CD4-positive, alpha-beta T cell treated with Interleukin-1 beta for 1 hour (primary cell): Measurements from ENCODE around the gene BTRC.
A peak's percentile ranks its signal among the peaks of the same experiment; 100 is the strongest.

Experiments
- DNase-seq, 2 donors: peaks; one replicate each; pipeline ENCODE4 v3.0.0-alpha.2; 2020 to 2022

The BTRC gene

DNA sequence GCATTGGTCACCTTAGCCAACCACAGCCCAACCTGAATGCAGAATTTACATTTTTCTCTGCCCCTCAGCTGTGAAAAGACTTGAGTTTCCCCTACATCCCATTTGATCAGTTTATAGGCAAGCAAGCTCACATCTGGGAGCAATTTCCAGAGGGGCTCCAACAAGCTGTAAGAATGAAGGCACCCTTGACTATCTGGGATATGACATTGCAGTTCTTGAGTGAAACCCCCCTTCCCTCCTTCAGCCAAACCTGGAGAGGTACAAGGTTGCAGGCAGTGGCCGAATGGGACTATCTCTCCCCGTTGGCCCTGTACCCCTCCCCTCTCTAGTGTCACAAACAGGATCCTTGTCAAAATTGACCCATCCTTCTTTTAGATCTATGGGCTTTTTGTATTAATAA lies 203.6 kb downstream of the BTRC start:
- no peak for DNase-seq

DNA sequence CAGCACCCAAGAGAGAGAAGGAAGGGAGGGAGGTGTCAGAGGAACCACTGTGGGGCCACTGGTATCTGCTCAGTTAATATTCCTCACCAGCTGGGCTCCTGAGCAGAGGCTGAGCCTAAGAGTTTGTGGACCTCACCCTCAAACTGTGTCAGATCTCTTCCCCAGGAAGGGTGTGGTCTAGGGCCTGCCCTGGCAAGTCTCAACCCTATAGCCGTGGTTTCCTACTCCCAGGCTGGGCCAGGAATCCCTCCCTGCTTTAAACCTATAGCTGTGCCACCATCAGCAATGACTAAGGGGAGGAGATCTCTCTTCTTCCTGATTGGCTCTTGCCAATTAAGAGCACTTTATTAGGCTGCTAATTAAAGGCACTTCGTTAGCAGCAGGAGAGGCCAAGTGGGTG lies 204.2 kb downstream of the BTRC start:
- DNase-seq: peak in 1 of 2 donors; percentile 14

DNA sequence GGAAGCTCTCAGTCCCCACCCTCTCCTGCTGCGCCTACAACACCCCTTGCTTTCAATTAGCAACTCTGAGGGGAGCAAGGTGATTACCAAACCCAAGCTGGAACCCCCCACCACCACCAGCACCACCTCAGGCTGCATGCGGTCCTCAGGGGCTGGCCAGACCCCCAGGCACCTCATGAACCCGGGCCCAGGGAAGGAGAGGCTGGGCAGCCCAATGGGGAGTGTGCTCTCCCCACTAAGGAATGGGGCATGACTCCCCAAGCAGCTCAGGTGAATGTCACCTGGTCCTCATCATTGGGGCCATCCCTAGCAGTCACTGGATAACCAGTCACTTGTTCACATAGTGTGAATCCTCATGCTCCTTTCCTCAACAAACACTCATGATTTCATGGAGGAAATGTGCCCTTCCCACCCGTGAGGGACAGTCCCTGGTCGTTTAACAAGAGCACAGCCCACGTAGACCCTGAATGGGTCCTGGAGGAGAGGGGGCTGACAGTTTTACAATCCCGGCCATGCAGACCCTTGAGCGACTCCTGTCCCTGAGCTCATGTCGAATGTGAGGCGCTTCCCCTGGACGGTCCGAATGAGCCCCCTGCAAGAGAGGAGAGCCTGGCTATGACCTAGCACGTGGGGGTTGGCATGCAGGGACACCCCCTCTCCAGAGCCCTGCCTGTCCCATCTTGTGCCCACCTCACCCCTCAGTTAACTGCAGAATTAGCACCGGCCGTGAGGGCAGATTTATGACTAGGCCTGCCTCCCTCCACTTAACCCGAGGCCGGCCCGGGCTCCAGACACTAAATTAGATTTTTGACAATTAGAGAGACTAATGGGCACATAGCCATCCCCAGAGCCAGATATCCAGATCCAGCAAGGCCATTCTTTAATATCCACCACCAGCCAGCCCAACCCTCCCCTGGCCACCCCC lies 205.0 kb downstream of the BTRC start:
- no peak for DNase-seq

DNA sequence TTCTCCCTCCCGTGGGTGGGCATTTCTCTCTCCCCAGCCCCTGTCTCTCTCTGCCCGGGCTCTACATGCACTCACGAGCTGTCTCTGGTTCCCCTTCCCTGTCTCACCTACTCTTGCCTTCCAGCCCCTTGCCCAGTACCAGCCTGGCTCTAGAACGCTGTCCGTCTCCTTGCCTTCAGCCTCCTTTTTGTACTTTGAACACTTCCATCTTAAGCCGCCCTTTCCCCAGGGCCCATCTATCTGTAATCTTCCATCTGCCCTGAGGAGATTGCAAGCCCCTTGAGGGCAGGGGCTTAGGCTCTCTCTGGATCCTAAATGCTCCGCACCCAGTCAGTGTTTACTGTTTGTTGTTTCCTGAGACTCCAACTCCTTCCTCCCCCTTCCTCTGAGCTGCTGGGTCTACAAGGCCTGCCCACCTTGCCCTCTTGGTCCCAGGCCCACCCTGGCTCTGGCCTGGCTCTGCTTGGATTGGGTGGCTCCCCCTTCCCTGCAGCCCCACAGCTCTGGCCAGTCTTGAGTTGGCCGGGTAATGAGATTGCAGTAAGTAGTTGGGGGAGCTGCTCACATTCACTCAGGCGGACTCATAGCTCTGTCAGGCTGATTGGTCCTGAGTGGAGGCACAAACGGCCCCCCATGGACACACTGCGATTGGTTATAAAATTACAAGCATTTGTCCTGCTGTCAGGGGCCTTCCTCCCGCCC lies 205.8 kb downstream of the BTRC start:
- DNase-seq: no peak

DNA sequence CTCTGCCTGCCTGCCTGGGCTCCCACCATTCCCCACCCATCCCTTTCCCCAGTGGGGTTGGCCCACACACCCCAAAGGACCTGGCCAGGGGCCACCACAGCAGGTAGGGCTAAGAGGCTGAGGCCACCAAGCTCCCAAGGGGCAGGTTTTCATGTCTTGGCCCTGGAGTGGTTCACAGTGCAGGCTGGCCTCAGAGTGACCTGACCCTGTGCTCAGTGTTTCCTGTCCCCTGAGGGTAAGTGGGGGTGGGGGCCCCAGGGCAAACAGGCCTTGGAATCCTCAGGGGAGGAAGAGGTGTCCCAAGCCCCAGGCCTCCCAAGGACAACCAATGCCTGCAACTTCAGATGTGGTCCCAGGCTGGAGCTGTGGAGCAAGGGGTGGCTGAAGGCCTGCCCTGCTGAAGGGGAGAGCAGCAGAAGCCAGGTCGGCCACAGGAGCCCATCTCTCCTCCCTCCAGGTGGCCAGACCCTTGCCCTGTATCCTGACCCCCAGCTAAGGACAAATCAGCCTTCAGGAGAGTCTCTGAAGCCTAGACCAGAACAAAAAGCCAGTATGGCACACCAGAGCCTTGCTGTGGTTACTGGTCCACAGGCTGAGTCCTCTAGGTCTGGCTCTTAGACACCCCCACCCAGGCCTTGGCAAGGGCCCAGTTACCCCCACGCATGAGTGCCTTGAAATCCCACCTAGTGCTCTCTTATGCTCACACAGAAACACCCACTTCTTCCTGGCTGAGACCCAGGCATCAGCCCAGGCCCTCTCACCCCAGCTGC lies 206.5 kb downstream of the BTRC start:
- no peak for DNase-seq

DNA sequence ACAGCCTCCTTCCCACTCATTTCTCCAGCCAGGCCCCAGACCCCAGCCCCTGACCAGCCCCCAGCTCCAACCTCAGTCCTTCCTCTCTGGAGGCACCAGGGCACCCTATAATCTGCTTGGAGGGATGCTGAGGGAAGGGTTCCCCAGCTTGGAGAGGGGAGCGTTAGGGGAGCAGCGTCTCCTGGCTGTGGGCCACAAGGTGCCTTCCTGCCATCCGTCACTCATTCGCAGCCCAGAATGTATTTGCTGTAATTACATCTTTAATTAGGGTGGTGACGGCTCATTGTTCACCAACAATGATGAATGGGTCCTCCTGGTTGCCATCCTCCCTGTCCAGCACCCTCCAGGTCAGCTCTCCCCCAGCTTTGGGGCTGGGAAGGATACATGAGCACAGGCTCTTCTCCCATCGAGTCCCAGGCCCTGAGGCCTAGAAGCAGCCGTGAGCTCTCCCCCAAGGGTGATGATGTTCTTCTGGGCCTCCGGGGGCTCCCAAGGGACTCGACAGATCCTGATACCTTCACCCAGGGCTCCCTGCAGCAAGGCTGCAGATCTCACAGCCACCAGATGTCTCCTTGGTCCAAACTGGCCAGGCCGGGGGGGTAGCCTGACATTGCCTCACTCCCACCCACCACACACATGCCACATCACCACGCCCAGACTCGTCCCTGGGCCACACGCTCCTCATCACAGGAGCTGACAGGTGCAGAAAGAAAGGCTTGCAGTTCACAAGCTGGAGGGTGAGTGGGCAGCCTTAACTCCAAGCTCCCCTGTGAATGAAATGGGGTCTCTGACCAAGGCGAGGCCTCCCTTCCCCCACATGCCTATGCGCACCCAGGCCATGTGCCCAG lies 207.3 kb downstream of the BTRC start:
- DNase-seq: no peak

DNA sequence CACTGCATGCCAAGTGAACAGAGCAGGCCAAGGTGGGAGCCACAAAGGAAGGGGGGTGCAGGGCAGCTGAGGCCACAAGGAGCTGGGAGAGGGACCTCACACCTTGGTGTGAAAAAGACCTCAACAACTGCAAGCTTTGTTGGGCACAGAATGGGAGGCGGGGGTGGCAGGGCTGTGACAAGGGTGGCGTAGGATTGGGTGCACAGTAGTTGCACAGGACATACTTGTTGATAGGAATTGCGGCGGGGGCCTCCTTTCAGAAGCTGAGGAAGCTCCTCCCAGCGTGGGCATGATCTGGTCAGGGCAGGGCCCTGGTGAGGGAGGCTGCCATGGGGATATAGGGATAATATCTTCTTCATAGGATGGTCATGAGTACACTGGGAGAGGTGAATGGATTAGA lies 208.3 kb downstream of the BTRC start:
- DNase-seq: no peak

DNA sequence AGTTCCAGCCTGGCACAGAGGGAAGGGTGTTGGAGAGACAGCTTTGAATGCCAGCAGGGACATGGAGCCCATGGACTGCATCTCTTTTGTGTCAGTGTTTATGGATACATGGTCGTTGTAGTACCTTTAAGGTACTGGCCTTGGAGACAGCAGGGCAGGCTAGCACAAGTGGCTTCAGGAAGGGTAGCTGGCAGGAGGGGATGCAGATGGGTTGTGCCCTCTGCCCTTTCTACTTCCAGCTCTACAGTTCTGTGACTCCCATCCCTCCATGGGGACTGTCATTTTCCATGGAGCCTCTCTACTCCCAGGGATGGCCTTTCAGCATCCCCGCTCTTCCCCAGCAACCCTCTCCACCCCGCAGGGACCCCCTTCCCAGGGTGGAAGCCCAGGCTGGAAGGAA lies 209.0 kb downstream of the BTRC start:
- DNase-seq: no peak

DNA sequence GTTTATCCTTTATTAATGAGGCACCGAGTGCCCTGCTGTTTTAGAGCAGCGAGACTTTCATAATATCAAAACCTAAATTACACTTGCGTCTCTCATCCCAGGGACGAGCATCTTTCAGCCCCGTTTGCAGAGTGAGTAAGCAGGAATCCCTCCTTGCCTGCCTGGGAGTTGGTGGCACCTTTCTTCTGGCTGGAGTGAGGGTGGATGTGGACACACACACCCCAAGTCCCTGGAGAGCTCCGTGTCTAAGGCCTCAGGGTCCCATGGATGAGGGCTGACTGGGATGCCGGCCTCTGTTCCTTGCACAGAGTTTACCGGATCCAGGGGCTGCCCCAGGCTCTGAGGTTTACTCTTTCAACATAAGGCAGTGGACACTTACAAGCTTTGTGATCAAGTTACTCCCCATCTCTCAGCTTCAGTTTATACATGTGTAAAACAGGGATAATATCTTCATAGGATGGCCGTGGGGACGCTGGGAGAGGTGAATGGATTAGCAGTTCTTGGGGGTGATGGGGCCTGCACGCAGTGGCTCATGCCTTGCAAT lies 209.6 kb downstream of the BTRC start:
- DNase-seq: no peak

DNA sequence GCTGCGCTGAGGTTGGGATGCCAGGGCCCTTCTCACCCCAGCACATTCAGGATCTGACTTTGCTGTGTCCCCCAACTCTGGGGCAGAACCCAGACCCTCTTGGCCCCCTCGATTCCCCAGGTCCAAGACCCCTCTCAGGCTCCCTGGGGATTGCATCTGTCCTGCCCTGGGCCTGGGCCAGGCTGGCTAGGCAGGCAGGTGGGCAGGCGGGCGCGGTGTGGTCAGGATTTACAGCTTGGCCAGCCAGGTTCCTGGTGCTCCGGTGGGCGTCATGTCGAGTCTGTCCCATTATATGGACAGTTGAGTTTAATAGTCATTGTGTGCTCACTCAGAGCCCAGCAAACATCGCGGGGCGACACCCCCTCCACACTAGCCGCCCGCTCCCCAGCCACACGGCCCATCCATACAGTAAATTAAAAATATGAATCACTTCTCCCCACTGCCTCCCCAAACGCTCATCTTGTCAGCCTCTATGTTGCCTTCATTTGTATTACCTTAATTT lies 210.6 kb downstream of the BTRC start:
- no peak for DNase-seq

DNA sequence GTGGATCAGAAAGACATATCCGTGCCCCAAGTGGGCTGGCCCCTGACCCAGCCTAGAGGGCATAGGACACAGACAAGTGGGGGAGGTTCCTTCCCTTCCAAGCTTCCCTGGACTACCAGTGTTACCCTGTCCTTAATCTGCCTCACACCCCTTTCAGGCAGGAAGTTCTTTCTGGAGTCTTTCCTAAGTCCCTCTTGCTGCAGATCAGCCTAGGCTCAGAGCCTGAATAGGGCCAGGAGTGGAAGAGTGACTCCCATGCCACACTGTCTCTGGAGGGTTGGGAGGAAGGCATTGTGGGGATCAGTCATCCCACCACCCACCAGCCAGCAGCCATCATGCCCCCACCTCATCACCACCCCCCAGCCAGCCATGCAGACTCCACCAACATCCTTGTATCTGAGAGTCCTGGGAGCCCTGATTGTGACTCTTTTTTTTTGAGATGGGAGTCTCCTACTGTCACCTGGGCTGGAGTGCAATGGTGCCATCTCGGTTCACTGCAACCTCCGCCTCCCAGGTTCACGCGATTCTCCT lies 211.5 kb downstream of the BTRC start:
- no peak for DNase-seq

DNA sequence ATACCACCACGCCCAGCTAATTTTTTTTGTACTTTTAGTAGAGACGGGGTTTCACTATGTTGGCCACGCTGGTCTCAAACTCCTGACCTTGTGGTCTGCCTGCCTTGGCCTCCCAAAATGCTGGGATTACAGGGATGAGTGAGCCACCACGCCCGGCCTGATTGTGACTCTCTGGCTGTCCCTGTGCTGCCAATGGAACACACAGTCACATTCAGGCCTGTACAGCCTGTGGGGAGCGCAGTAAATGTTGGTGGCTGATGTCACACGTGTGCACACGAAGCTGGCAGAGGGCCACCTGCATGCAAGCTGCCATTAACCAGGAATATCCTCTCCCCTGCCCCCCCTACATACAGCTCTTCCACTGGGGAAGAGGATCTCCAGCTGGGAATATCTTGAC lies 212.0 kb downstream of the BTRC start:
- no peak for DNase-seq

DNA sequence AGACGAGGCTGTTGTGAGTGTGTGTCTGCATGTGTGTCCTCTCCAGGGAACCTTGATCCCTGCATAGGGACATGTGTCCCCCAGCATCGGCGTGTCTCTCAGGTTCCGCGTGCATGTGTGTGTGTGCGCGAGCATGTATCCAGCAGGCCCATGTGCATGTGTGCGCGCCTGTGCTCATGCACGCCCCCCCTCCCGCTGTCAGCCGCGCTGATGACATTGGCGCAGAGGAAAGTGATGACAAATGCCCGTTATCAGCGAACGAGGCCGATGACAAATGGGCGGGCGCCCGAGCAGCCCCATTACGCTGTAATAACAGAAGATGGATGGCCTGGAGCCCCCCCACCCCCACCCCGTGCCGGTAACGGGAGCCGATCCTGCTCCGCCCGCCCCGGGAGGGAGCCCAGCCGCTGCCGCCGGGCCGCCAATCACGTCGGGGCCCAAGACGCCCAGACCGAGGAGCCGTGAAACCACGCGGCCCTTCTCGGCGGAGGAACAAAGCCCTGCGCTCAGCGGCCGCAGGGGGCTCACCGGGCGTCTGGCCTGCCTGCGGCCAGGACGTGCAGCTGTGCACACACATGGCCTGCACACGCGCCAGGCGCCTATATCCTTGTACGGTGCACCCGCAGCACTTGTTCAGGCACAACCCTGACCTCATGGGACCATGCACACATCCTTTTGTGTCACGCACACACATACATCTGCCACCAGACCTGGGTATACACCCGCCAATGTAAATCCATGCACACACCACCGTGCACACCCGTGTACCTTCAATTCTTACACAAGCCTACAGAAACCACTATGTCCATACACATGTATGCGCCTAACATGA lies 212.6 kb downstream of the BTRC start:
- DNase-seq: no peak

DNA sequence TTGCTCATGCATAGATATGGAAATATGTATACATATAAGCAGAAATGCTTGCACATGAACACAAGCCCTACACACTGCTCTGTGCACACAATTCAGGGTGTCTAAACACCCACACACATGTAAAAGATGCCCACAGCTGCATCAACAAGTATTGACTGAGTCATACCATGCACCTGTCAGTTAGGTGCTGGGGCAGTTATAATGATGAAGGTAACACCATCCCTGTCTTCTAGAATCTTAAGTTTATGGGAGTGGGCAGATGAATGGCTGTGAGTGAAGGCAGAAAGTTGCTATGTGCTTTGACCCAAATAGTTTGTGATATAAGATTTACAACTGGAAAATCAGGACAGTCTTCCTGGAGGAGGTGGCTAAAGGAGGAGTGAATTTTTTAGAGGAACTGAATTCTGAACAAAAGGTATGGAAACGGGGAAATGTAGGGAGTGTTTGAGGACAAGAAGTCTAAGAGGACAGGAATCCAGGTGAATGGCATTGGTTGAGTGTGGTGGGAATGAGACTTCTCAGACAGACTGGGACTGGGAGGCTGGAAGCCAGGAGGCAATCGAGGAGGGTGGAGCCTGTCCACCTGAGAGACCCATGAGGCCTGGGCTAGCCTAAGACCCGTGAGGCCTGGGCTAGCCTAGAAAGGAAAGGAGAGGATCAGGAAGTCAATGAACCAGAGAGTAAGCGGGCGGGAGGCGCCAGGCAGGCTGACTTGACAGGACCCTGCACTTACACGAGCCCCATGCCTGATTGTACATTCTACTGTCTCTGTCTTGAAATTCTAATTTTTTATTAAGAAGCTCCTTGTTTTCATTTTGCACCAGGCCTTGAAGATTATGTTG lies 213.4 kb downstream of the BTRC start:
- no peak for DNase-seq

DNA sequence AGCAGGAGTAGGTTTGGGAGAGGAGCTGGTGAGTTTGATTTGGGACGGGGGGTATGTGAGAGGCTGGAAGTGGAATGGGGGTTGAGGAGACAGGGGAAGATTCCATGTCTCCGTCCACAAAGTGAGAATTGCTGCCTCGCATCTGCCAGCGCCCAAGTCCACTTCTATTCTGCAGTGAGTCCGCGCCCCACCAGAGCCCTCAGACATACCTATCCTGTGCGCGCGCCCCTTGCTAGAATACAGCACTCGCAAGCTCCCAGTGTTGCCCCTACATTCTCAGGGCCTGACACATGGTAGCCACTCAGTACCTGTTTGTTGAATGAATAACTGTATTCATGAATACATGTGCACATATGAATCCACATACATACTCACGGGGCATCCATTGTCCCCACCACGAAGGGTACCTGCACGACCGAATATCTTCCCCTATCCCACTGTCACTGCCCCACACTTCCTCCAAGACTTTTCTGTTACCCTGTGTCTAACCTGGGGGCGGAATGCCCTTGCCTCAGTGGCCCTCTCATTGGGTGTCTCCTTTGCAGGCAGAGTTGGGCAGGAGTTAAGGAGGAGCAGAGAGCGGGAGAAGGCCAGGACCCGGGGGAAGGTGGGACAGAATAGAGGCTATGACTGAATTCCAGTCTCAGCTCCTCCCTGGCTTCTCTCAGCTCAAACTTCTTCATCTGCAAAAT lies 214.2 kb downstream of the BTRC start:
- no peak for DNase-seq

DNA sequence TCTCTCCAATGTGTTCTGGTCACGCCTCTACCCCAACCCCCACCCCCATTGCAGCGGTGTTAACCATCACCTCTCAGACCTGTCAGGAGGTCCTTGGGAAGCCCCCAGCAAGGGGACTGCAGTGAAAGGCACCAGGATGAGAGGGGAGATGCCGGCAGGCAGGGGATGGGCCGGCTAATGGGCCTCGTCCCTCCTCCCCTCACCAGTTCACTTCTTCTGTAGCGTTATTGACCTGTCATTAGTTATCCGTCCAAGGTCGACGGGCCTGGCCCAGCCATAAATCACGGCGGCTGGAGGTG lies 215.3 kb downstream of the BTRC start:
- DNase-seq: no peak

DNA sequence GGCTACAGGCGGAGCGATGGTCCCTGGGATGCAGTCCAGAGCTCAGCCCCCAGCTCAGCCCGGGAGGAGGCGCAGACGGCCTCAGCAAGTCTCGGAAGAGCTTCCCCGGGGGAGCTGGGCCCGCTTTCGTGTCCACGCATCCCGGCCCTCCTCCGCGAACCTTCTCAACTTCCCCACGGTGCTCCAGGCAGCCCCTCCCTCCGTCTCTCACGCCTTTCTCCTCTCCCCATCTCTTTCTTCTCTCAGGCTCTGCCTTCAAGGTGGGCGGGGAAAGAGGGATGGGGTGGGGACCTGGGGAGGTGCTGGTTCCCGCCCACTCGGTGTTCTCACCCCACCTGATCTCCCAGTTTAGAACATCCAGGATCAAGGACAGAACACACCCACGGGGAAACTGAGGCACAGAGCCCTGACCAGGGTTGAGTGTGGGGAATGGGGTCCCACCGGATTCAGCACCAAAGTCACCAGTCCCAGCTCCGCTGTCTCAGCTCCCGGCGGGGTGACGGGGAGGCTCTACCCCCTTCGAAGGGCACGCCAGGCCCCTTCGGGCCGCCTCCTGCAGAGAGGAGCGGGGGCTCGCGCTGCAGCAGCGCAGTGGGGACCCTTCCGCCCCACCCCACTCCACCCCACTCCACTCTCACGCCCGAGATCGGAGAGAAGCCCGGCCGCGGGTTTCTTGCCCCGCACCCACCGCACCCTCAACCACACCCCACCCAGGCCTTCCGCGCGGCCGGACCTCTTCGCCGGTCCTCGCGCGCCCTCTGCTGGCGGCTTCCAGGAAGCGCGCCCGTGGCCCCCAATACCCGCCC lies 215.9 kb downstream of the BTRC start:
- peak; percentile 78 to 79 for DNase-seq

DNA sequence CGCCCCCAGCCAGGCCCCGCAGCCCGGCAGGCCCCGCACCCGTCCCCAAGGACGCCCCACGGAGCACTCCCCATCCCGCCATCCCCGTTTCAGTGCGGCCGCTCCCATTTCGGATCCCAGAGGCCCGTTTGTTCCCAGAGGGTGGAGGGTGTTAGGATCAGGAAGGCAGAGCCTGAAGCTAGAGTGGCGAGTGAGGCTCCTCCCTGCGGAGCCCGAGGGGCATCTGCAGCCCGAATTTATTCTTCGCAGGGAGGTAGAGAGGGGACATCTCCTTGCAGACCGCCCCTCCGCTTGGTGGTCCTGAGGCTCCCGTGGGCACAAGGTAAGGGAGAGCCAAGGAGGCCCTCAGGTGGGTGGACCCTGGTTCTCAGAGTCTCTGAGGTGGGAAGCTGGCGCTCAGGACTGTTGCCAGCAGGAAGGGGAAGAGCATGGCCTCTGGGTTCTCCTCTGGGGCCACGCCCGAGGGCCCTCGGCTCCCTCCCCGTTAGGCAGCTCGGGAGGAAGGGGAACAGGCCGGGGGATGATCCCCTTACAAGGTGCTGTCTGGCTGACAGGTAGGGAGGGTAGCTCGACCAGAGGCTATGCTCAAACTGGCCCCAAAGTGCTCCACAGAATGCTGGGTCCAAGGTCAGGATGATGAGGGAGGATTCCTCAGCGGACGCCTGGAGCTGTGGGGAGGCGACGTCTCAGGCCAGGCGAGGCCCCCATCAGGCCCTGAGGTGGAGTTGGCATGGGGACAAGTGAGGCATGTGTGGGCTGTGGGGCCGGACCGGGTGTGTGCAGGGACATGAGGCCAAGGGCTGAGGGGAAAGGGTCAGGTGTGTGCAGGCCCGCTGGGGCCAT lies 216.7 kb downstream of the BTRC start:
- no peak for DNase-seq
